K562 (cell line): ENCODE results near the gene TP53RK. TPM values are rescaled to one million over a fixed set of nuclear protein-coding genes. Genes with fewer than 3 reads are reported as not detected.
A peak's percentile ranks its signal among the peaks of the same experiment; 100 is the strongest.

Experiments
- CHD4 ChIP-seq: fragments of 200-600 bp; sonication (generic); IDR thresholded peaks from 3 replicates; pipeline ENCODE4 v1.6.1; 2012; ENCODE audit warnings: low read depth, mild to moderate bottlenecking, mixed read lengths, low read length, inconsistent platforms; ENCODE audit not compliant: insufficient read depth, insufficient replicate concordance, poor library complexity, severe bottlenecking
- ETV5 ChIP-seq: sonication (generic); formaldehyde crosslinking; IDR thresholded peaks from 2 replicates; pipeline ENCODE4 v1.4.0; 2020; ENCODE audit warnings: low read depth, mild to moderate bottlenecking, missing genetic modification reagents
- FOXK2 ChIP-seq, 2 experiments: fragments of 450-650 bp; IDR thresholded peaks in 1 of 2; conservative IDR thresholded peaks in 1 of 2; 2 replicates each; pipeline ENCODE4 v1.6.1; 2016; ENCODE audit warnings: low read depth in 2 of 2, mild to moderate bottlenecking in 1 of 2
- MYC ChIP-seq, 2 experiments: fragments of 250-450 bp in 1 of 2; sonication (Bioruptor Pico) in 1 of 2; IDR thresholded peaks; 2 replicates each; pipeline versions ENCODE4 v1.5.1 to v1.6.1; 2012 to 2021; ENCODE audit warnings: low read depth in 2 of 2, borderline replicate concordance in 1 of 2, improper control_type of control experiment in 1 of 2, low read length in 1 of 2, mild to moderate bottlenecking in 1 of 2, moderate library complexity in 1 of 2
- NFE2L1 ChIP-seq: fragments of 450-650 bp; IDR thresholded peaks from 2 replicates; pipeline ENCODE4 v1.6.1; 2016; ENCODE audit warnings: missing genetic modification characterization, low read depth, mild to moderate bottlenecking, missing compliant biosample characterization, moderate library complexity, borderline replicate concordance
- NRF1 ChIP-seq, 2 experiments: fragments of 450-650 bp; IDR thresholded peaks in 1 of 2; conservative IDR thresholded peaks in 1 of 2; 2 replicates each; pipeline ENCODE4 v1.6.1; 2014; ENCODE audit warnings: mild to moderate bottlenecking in 2 of 2
- TCF7L2 ChIP-seq: fragments of 150-350 bp; IDR thresholded peaks from 2 replicates; pipeline ENCODE4 v1.6.1; 2016; ENCODE audit warnings: low read depth, mild to moderate bottlenecking, low read length, moderate library complexity
- ZNF143 ChIP-seq: sonication (generic); formaldehyde crosslinking; IDR thresholded peaks from 2 replicates; pipeline ENCODE4 v1.9.0; 2022; ENCODE audit warnings: mild to moderate bottlenecking, missing genetic modification reagents
- ZNF217 ChIP-seq: sonication (generic); formaldehyde crosslinking; IDR thresholded peaks from 2 replicates; pipeline ENCODE4 v1.8.0; 2022; ENCODE audit warnings: mild to moderate bottlenecking, missing genetic modification reagents
- ZNF23 ChIP-seq: fragments of 250-450 bp; sonication (Bioruptor Pico); IDR thresholded peaks from 2 replicates; pipeline ENCODE4 v1.4.0; 2020; ENCODE audit warnings: mild to moderate bottlenecking
- ZNF239 ChIP-seq: fragments of 250-450 bp; sonication (Bioruptor Pico); IDR thresholded peaks from 2 replicates; pipeline ENCODE4 v1.4.0; 2020; ENCODE audit warnings: mild to moderate bottlenecking
- polyA plus RNA-seq, 8 experiments: library from polyadenylated mRNA; depleted of rRNA in 4 of 8; stranded (reverse) in 5 of 8; unstranded in 3 of 8; fragments of >200 nt; fragmentation: Nextera tagmentation in 2 of 8; fragmentation: Illumina TruSeq in 1 of 8; extraction: Ambion mirVana in 2 of 8; extraction: Trizol in 1 of 8; gene quantifications; 2 replicates each; pipeline versions ENCODE4 v1.2.1 to v1.2.3, GENCODE V29; 2011 to 2014; ENCODE audit warnings: inconsistent platforms in 1 of 8, missing spikeins in 1 of 8
- total RNA-seq, 7 experiments: library from RNA; depleted of rRNA in 6 of 7; stranded (reverse); fragments of >200 nt in 6 of 7; fragmentation: Illumina TruSeq in 2 of 7; extraction: Trizol in 2 of 7; gene quantifications; 2 replicates each; pipeline versions ENCODE4 v1.2.1 to v1.2.3, GENCODE V29; 2011 to 2021; ENCODE audit warnings: low replicate concordance in 1 of 7
- TF ChIP-seq, protein P1 (sequence below): fragments of 450-650 bp; IDR thresholded peaks from 2 replicates; pipeline ENCODE4 v1.6.1; 2016; ENCODE audit warnings: mild to moderate bottlenecking, moderate library complexity

Gene TP53RK
- total and polyA plus RNA-seq, 9 of the 15 experiments (the other 6 are each of a cell fraction or from before 2014, with no cell fraction given) = 2.9 to 43.5 (median 17.2) TPM

- TF ChIP-seq, protein P1, sequence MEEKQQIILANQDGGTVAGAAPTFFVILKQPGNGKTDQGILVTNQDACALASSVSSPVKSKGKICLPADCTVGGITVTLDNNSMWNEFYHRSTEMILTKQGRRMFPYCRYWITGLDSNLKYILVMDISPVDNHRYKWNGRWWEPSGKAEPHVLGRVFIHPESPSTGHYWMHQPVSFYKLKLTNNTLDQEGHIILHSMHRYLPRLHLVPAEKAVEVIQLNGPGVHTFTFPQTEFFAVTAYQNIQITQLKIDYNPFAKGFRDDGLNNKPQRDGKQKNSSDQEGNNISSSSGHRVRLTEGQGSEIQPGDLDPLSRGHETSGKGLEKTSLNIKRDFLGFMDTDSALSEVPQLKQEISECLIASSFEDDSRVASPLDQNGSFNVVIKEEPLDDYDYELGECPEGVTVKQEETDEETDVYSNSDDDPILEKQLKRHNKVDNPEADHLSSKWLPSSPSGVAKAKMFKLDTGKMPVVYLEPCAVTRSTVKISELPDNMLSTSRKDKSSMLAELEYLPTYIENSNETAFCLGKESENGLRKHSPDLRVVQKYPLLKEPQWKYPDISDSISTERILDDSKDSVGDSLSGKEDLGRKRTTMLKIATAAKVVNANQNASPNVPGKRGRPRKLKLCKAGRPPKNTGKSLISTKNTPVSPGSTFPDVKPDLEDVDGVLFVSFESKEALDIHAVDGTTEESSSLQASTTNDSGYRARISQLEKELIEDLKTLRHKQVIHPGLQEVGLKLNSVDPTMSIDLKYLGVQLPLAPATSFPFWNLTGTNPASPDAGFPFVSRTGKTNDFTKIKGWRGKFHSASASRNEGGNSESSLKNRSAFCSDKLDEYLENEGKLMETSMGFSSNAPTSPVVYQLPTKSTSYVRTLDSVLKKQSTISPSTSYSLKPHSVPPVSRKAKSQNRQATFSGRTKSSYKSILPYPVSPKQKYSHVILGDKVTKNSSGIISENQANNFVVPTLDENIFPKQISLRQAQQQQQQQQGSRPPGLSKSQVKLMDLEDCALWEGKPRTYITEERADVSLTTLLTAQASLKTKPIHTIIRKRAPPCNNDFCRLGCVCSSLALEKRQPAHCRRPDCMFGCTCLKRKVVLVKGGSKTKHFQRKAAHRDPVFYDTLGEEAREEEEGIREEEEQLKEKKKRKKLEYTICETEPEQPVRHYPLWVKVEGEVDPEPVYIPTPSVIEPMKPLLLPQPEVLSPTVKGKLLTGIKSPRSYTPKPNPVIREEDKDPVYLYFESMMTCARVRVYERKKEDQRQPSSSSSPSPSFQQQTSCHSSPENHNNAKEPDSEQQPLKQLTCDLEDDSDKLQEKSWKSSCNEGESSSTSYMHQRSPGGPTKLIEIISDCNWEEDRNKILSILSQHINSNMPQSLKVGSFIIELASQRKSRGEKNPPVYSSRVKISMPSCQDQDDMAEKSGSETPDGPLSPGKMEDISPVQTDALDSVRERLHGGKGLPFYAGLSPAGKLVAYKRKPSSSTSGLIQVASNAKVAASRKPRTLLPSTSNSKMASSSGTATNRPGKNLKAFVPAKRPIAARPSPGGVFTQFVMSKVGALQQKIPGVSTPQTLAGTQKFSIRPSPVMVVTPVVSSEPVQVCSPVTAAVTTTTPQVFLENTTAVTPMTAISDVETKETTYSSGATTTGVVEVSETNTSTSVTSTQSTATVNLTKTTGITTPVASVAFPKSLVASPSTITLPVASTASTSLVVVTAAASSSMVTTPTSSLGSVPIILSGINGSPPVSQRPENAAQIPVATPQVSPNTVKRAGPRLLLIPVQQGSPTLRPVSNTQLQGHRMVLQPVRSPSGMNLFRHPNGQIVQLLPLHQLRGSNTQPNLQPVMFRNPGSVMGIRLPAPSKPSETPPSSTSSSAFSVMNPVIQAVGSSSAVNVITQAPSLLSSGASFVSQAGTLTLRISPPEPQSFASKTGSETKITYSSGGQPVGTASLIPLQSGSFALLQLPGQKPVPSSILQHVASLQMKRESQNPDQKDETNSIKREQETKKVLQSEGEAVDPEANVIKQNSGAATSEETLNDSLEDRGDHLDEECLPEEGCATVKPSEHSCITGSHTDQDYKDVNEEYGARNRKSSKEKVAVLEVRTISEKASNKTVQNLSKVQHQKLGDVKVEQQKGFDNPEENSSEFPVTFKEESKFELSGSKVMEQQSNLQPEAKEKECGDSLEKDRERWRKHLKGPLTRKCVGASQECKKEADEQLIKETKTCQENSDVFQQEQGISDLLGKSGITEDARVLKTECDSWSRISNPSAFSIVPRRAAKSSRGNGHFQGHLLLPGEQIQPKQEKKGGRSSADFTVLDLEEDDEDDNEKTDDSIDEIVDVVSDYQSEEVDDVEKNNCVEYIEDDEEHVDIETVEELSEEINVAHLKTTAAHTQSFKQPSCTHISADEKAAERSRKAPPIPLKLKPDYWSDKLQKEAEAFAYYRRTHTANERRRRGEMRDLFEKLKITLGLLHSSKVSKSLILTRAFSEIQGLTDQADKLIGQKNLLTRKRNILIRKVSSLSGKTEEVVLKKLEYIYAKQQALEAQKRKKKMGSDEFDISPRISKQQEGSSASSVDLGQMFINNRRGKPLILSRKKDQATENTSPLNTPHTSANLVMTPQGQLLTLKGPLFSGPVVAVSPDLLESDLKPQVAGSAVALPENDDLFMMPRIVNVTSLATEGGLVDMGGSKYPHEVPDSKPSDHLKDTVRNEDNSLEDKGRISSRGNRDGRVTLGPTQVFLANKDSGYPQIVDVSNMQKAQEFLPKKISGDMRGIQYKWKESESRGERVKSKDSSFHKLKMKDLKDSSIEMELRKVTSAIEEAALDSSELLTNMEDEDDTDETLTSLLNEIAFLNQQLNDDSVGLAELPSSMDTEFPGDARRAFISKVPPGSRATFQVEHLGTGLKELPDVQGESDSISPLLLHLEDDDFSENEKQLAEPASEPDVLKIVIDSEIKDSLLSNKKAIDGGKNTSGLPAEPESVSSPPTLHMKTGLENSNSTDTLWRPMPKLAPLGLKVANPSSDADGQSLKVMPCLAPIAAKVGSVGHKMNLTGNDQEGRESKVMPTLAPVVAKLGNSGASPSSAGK = no peak
- TF ChIP-seq ZNF239 (CRISPR knock-in tag) (no peak), ETV5 (CRISPR knock-in tag) (no peak), NFE2L1 (tag) (no peak), NRF1 (conservative IDR thresholded peaks at IDR 0.05 in 1 of 2, IDR thresholded peaks at IDR 0.05 in 1 of 2) (0 out of 4 replicates have a peak, but pooled peaks of 1 of the 2 experiments have one; percentile 18), FOXK2 (conservative IDR thresholded peaks at IDR 0.05 in 1 of 2, IDR thresholded peaks at IDR 0.05 in 1 of 2; ENCODE audit: low read depth in 2 of 2) (no peak), ZNF23 (no peak), TCF7L2 (no peak), CHD4 (no peak), MYC (IDR thresholded peaks at IDR 0.05; ENCODE audit: low read depth, low read length) (no peak), MYC (CRISPR knock-in tag; IDR thresholded peaks at IDR 0.05; ENCODE audit: borderline replicate concordance, low read depth) (no peak), ZNF143 (CRISPR knock-in tag) (no peak), ZNF217 (no peak)
These were observed 40.2 kb downstream of the TP53RK start (continued) for GRCh38 chr20:46648903-46649649.
